ENCODE data around the gene FAM20A.

The FAM20A gene

DNA sequence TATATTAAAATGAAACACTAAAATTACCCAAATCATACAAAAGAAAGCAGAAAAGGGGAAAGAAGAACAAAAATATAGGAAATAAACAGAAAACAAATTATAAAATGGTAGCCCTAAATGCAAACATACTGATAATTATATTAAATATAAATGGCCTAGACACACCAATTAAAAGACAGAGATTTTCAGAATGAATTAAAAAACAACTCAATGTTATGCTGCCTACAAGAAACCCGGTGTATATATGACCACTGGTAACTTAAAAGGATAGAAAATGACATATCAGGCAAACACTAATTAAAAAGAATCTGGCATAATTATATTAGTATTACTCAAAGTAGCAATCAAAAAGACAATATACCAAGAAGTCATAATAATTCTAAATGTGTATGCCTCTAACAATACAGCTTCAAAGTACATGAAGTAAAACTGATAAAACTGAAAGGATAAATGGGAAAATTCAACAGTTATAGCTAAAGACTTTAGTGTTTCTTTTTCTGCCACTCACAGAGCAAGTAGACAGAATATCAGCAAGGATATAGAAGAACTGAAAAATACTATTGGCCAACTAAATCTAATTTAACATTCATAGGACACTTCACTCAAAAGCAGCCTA lies 7.5 kb upstream of the FAM20A start:
- DNase-seq = no peak

DNA sequence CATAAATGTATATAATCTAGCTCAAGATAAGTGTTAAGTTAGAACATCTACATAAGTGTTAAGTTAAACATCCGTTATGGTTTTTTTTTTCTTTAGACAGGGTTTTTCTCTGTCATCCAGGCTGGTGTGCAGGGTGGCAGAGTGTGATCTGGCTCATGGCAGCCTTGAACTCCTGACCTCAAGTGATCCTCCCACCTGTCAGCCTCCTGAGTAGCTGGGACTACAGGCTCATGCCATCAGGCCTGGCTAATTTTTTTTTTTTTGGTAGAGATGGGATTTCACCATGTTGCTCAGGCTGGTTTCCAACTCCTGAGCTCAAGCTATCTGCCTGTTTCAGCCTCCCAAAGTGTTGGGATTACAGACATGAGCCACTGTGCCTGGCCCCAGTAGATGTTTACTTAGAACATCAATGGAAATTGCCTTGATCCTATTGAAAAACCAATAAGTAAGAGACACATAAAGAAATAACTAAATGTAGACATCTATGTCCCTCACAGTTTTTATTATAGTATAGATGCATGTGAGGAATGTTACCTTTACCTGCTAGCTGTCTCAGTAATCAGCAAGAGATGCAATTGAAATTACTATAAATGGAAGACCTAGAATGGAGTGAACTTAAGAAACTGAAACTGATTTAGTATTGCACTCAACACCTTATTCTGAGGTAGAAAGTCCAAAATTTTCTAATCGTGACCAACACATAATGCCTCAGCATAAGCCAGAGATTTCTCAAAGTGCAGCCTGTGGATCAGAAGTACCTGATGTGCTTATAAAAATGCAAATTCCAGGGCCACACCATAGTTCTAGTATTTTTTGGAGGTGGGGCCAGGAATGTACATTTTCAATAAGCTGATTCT lies 5.5 kb upstream of the FAM20A start:
- no peak for DNase-seq

DNA sequence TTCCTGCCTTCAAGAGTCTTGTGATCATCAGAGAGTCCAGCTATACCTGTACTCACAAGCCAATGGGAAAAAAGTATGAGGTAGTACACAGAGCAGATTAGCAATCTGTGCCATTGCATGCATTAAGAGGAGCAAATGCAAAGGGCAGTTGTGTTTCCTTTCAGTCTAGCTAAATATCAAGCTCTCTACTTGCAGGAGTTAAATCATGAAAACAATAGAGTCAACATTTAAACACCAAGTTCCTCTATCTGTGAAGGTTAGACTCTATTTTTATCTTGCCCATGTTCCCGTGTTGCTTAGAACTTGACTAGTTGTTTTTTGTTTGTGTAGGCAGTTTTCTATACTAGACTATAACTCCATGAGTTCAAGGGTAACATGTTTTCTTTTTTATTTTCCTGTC lies 4.7 kb upstream of the FAM20A start:
- no peak for DNase-seq

GRCh38 chr17:68603656-68604055 lies 2.5 kb upstream of the FAM20A start:
- DNase-seq = no peak

DNA sequence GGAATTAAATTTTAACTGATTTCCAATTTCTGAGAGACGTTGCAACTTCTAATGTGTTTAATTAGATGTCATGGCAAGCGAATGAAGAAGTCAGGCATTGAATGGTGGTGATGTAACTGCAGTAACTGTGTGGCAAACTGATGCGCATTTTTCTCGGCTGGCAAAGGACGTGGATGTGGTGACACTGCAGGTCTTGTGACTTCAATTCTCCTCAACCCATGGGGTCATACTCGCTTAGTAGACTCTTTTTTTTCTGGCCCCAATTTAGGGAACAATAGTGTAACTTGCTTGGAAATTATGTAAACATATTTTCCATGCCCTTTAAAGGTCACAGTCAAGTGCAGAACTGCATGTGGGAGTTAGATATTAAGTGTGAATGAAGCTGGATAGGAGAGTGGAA lies 1.9 kb upstream of the FAM20A start:
- DNase-seq = no peak

- DNase-seq = no peak
These were observed 1.1 kb upstream of the FAM20A start for GRCh38 chr17:68602289-68602688.

DNA sequence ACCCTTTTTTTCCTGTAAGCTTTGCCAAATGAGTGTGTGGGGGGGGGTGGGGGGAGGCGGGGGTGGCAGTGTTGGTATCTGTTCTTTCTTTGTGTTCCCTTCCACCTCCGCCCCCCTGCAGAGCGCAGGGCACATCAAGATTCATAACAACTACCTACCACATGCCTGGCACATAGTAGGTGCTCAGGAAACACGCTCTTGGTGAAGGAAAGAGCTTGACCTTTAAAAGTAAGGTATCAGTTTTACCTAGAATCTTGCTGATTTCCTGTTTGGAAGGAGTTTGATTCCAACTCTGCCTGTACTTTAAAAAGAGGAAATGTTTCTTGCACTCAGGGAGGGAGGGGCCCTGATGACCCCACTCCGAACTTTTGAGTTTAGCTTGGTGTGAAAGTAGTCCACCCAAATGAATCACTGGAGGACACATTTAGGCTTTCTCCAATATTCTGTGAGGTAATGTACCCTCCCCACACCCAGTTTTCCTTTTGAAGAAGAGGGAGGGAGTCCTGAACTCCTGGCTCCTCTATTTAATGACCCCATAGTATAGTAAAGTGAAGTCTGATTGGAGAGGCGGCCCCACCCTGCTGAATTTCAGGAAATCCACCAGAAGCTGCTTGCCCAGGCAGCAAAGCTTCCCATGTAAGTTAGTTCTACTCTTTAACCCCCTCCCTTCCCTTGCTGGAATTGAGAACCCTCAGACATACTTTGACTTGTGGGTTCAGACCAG lies 560 bp upstream of the FAM20A start:
- DNase-seq = no peak

GRCh38 chr17:68600067-68600930 lies 868 bp downstream of the FAM20A start:
- DNase-seq = no peak

DNA sequence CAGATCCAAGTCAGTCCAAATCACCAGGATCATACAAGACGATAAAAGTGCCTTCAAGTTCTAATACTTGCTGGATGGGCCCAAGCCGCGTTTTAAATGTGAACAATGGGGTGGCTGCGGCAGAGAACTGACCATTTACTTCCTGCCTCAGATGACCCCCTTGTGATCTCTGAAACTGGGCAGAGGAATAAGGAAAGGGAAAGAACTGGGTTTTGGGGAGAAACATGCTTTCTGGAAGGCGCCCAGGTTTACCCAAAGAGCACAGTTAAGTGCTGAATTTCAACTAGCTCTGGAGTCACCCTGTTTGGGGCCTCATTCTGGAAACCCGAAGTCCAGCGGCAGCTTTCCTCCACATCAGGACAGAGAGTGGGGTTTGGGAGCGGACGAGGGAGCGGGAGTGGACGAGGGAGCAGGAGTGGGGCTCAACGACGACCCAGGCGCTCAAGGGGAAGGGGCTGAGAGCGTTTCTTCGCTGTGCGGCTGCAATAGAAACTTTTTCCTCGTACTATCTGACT lies 1.6 kb downstream of the FAM20A start:
- DNase-seq = no peak

DNA sequence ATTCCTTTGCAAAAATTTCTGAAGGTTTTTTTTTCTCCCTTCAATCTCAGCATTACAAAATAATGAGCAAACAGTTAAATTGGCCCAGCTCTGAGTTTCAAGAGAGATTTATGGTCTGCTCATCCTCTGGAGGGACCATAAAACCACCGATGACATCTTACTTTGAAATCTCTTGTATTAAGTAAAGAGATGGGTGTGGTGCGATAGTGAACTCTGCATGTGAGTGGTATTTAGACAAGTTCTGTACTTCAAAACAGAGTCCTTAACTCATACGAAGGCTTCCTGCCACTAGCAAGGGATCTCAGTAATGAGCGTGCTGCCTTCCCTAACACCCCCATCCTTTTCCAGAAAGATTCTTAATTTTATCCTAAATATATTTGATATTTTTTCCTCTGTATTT lies 2.1 kb downstream of the FAM20A start:
- no peak for DNase-seq

DNA sequence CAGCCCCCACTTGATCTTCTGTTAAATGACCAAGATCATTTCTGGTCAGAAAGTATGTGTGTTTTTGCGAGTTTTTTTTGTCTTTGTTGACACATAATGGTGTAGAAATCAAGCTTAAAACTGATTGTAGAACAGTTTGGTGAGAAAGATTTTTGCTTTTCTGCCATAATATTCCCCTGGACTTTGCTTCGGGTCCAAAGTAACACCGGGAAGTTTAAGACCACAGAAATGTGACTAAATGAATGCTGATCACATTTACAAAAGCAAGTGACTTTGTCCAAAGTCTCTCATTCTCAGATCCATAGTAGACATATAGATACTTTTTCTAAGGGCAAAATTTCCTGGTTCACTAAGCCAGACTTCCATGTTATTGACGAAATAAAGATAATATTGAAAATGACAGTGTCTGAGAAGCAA lies 2.6 kb downstream of the FAM20A start:
- no peak for DNase-seq

GRCh38 chr17:68598074-68598473 lies 3.1 kb downstream of the FAM20A start:
- DNase-seq = no peak

DNA sequence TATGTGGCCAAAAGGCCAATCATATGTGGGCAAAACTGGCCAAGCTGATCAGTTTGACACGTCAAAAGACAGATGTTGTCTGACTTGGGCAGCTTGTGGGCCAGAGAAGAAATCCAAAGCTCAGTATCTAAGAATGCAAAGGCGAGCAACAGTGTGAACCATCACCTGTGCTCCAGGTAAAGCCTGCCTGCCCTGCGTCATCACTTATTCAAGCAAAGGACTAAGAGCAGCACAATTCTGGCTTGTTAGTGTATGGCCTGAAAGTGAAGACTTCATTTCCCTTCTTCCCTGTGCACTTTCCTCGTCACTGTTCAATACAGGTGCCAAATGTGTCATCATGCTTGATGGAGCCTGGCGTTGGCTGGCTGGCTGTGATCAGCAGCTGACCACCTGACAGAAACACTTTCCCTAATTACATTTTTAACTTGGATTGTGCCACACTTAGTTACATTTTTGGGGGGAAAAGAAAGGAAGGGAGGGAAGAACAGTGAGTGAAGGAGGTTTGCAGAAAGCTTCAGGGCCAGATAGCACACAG lies 4.7 kb downstream of the FAM20A start:
- DNase-seq = no peak

GRCh38 chr17:68595986-68596385 lies 5.2 kb downstream of the FAM20A start:
- DNase-seq = no peak

DNA sequence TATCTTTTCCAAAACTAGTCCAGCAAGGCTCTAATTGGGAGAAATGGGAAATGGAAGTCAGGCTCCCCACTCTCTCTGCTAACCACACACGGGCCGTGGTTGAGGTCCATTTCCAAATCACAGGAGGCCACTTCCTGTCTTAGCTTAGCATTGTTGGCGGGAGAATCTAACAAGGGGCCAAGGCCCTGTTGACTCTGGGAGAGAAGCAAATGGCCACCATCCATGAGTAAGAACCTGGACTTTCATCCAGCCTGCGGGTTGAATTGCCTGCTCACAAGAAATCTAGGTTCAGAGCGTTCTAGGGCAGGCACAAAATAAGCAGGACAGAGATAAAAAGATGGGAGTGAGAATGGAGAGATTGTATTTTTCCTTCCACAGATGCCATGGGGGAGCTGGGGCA lies 5.7 kb downstream of the FAM20A start:
- no peak for DNase-seq

GRCh38 chr17:68594552-68594951 lies 6.6 kb downstream of the FAM20A start:
- DNase-seq = no peak

GRCh38 chr17:68592682-68593641 lies 8.2 kb downstream of the FAM20A start:
- no peak for DNase-seq

DNA sequence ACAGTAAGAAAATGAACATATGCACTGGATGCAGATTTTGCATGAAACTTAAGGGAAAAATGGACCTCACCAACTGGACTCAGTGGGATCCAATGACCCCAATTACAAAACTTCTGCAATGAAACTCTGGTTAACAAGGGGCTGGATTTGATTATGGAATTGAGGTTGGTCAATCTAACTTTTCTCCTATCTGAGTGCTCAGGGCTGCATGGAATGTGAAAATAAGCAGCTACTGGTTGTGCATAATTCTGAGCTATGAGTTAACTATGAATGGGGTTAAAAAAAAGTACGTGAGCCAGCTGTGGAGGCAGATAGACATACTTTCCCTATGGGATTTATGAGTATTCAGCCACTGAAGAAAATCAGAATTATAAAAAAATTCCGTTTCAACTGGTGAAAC lies 9.2 kb downstream of the FAM20A start:
- no peak for DNase-seq

GRCh38 chr17:68591583-68591982 lies 9.6 kb downstream of the FAM20A start:
- no peak for DNase-seq

DNA sequence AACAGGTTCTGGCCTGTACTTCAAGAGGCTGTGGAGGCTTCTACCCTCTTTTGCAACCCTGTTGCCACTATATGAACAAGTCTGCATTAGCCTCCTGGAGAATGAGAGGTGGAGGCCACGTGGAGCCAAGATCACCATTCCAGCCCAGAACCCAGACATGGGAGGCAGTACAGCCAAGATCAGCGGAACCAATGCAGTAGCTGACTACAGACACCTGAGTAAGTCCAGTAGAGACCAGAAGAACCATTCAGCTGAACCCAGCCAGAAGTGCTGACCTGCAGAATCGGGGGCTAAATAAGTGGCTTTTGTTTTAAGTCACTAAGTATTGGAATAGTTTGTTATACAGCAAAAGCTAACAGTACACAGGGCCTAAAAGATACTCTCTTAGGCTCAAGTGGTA lies 12.1 kb downstream of the FAM20A start:
- no peak for DNase-seq

GRCh38 chr17:68588362-68588761 lies 12.8 kb downstream of the FAM20A start:
- DNase-seq = no peak
